Ishikawa (cell line): ENCODE data around the gene TNC.

Experiments
- CEBPB ChIP-seq: IDR thresholded peaks from 2 replicates; pipeline ENCODE4 v1.6.1; 2012
- CREB1 ChIP-seq: IDR thresholded peaks from 2 replicates; pipeline ENCODE4 v1.6.1; 2012; ENCODE audit warnings: low read depth
- EGR1 ChIP-seq: IDR thresholded peaks from 2 replicates; pipeline ENCODE4 v1.6.1; 2012
- EP300 ChIP-seq: IDR thresholded peaks from 2 replicates; pipeline ENCODE4 v1.6.1; 2012; ENCODE audit warnings: borderline replicate concordance
- FOXM1 ChIP-seq: IDR thresholded peaks from 2 replicates; pipeline ENCODE4 v1.6.1; 2012; ENCODE audit warnings: low read depth, borderline replicate concordance
- NFIC ChIP-seq: IDR thresholded peaks from 2 replicates; pipeline ENCODE4 v1.6.1; 2012
- RAD21 ChIP-seq: IDR thresholded peaks from 2 replicates; pipeline ENCODE4 v1.6.1; 2012; ENCODE audit warnings: low read depth
- TAF1 ChIP-seq: IDR thresholded peaks from 2 replicates; pipeline ENCODE4 v1.6.1; 2012; ENCODE audit warnings: low read depth, mild to moderate bottlenecking
- TCF12 ChIP-seq: IDR thresholded peaks from 2 replicates; pipeline ENCODE4 v1.6.1; 2012; ENCODE audit warnings: low read depth
- TEAD4 ChIP-seq: IDR thresholded peaks from 2 replicates; pipeline ENCODE4 v1.6.1; 2012
- YY1 ChIP-seq: IDR thresholded peaks from 2 replicates; pipeline ENCODE4 v1.6.1; 2012; ENCODE audit warnings: low read depth
- ZBTB7A ChIP-seq: IDR thresholded peaks from 2 replicates; pipeline ENCODE4 v1.6.1; 2012; ENCODE audit warnings: low read depth
- TF ChIP-seq, protein P1 (sequence below): IDR thresholded peaks from 2 replicates; pipeline ENCODE4 v1.6.1; 2012; ENCODE audit warnings: low read depth, mild to moderate bottlenecking
- TF ChIP-seq, protein P2 (sequence below): IDR thresholded peaks from 2 replicates; pipeline ENCODE4 v1.6.1; 2012
- TF ChIP-seq, protein P3 (sequence below): IDR thresholded peaks from 2 replicates; pipeline ENCODE4 v1.6.1; 2012

TNC gene

DNA sequence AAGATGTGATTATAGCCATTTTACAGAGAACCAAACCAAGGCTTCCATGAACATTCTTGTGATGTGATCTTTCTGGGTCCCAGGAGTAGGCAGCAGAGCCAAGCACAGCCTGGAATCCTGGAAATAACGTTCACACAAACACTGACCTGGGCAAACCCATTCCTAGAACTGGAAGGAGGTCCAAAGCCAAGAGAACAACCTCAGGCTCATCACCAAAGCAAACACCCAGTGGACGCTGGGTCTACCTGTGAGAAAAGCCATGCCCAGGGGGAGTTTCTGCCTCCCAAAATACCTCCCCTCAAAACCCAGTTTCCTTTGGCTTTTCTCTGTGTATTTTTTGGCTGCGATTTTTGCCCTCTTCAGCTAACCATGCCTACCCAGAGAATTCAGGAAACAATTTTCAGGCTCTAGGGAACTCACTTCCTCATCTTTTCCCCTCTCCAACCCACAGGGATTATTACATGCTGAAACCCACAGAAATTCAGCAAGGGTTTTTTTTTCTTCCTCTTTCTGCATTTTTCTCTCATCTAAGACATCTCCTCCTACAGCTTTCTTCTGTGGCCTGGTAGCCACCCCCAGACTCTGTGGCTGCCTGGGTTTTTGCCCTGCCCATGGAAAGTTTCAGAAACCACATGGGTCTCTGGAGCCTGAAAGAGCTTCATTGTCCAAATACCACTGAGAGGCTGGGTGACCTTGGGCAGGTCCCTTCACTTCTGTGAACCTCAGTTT, 75.0 kb downstream of the TNC start:
- no peak for TF ChIP-seq ZBTB7A
- no peak for TF ChIP-seq EGR1
- no peak for TF ChIP-seq TCF12
- TF ChIP-seq, protein P1, sequence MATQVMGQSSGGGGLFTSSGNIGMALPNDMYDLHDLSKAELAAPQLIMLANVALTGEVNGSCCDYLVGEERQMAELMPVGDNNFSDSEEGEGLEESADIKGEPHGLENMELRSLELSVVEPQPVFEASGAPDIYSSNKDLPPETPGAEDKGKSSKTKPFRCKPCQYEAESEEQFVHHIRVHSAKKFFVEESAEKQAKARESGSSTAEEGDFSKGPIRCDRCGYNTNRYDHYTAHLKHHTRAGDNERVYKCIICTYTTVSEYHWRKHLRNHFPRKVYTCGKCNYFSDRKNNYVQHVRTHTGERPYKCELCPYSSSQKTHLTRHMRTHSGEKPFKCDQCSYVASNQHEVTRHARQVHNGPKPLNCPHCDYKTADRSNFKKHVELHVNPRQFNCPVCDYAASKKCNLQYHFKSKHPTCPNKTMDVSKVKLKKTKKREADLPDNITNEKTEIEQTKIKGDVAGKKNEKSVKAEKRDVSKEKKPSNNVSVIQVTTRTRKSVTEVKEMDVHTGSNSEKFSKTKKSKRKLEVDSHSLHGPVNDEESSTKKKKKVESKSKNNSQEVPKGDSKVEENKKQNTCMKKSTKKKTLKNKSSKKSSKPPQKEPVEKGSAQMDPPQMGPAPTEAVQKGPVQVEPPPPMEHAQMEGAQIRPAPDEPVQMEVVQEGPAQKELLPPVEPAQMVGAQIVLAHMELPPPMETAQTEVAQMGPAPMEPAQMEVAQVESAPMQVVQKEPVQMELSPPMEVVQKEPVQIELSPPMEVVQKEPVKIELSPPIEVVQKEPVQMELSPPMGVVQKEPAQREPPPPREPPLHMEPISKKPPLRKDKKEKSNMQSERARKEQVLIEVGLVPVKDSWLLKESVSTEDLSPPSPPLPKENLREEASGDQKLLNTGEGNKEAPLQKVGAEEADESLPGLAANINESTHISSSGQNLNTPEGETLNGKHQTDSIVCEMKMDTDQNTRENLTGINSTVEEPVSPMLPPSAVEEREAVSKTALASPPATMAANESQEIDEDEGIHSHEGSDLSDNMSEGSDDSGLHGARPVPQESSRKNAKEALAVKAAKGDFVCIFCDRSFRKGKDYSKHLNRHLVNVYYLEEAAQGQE, result no peak
- no peak for TF ChIP-seq NFIC
- TF ChIP-seq, protein P2, sequence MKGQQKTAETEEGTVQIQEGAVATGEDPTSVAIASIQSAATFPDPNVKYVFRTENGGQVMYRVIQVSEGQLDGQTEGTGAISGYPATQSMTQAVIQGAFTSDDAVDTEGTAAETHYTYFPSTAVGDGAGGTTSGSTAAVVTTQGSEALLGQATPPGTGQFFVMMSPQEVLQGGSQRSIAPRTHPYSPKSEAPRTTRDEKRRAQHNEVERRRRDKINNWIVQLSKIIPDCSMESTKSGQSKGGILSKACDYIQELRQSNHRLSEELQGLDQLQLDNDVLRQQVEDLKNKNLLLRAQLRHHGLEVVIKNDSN, result no peak
- no peak for TF ChIP-seq EP300
- no peak for TF ChIP-seq CREB1
- no peak for TF ChIP-seq TEAD4

DNA sequence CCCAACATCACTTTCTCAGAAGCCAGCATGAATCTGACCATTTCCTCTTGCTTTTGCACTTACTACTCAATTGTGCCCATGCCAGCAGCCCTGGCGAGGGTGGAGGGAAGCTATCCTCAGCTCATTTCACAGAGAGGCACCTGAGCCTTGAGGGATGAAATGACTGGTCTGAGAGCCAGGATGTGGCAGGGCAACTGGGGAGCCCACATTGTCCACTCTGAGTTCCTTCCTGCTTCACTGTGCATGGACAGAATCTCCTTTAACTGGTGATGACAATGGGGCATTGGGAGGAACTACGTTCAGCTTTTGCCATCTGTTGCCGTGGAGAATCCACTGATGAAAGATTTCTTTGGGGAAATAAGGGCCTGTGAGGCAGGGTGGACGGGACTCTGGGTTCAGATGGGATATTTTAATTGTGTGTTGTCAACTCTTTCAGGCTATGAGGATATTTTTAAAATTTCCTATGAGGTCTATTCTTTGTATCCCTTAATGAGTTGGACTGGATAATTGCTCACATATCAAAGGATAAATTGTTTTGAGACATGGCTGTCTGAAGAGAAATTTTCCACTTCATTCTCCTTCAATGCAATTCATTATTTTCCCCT, 78.3 kb downstream of the TNC start:
- TF ChIP-seq TEAD4 (no peak), EP300 (no peak), ZBTB7A (no peak), CEBPB (no peak), YY1 (no peak), TAF1 (no peak), CREB1 (no peak), TCF12 (no peak), EGR1 (no peak), FOXM1 (no peak), NFIC (no peak), RAD21 (no peak)
- TF ChIP-seq, protein P3, sequence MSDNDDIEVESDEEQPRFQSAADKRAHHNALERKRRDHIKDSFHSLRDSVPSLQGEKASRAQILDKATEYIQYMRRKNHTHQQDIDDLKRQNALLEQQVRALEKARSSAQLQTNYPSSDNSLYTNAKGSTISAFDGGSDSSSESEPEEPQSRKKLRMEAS, result no peak
- TF ChIP-seq, protein P2, result no peak
- TF ChIP-seq, protein P1, result no peak

DNA sequence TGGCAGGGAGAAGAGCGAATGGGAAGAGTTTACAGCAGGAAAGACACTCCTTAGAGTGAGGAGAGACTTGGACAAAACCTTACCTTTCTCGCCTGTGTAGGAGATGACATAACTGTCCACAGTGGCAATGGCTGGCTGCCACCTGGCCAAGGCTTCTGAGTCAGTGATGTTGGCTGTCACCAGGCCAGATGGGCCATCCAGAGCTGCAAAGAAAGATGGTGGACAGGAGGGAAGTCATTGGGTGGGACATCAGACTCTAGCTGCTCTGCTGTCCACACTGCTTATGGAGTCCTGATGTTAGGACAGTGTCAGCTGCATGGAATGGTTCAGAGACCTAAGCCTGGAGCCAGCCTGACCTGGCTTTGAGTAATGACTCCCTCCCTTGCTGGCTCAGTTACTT, 79.8 kb downstream of the TNC start:
- no peak for TF ChIP-seq RAD21
- no peak for TF ChIP-seq TAF1
- no peak for TF ChIP-seq EP300
- no peak for TF ChIP-seq TCF12
- TF ChIP-seq, protein P1, result no peak
- TF ChIP-seq FOXM1, result no peak
- TF ChIP-seq TEAD4, result no peak
- no peak for TF ChIP-seq CEBPB

DNA sequence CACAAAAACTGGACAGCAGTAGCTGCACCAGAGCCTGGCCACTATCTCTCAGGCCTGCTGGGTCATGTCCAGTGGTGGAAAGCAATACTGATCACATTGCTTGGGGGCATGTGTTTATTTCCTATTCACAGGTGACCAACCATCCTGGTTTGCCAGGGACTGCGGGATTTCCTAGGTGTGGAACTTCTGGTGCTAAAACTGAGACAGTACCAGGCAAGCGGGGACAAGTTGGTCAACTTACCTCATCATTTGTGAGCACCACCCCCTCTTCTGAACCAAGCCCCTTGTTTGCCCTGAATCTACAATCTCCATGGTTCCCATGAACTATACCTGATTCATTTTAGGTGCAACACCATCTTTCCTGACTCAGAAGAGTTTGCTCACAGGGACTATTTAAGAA, 81.3 kb downstream of the TNC start:
- no peak for TF ChIP-seq FOXM1
